Stimulated activated CD8-positive, alpha-beta memory T cell treated with anti-CD3 and anti-CD28 coated beads, Interleukin-4, amount 100 ng/mL, for 4 hours (primary cell): ENCODE results near the gene SLC39A7.

ENCODE experiments used
- DNase-seq, 2 donors: peaks; one replicate each; pipeline ENCODE4 v3.0.0-alpha.2; 2020; ENCODE audit warnings: low read depth in 2 of 2, low spot score in 1 of 2

Gene SLC39A7

DNA sequence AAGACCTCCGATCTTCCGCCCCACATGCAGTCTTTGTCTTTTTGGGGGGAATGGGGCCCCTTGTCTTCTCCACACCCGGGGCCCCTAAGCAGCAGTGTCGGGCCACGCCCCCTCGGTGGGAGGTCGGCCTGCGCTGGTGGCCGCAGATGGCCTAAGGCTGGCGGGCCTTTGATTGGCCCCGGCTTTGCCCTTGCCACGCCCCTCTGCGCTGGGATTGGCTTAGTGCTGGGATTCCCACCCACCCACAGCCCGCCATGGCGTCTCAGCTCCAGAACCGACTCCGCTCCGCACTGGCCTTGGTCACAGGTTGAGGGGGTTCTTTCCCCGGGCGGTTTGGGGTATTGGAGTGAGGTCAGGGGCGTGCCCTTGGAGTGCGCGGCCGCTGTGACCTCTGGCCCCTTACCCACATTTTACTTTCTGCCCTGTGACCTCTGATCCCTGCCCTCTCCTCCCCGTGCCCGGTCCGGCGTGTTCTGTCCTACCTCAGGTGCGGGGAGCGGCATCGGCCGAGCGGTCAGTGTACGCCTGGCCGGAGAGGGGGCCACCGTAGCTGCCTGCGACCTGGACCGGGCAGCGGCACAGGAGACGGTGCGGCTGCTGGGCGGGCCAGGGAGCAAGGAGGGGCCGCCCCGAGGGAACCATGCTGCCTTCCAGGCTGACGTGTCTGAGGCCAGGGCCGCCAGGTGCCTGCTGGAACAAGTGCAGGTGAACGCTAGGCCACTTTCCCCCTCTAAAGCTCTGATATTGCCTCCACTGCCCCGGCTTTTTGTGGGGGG is 3.9 kb downstream of the SLC39A7 start, which contains the start of gene HSD17B8:
TSS of gene HSD17B8 (plus strand) at position 241 of the 776 bp plus-strand sequence. CDS start at position 255, 14 bp downstream.
- DNase-seq = peak; percentile 80 to 86

DNA sequence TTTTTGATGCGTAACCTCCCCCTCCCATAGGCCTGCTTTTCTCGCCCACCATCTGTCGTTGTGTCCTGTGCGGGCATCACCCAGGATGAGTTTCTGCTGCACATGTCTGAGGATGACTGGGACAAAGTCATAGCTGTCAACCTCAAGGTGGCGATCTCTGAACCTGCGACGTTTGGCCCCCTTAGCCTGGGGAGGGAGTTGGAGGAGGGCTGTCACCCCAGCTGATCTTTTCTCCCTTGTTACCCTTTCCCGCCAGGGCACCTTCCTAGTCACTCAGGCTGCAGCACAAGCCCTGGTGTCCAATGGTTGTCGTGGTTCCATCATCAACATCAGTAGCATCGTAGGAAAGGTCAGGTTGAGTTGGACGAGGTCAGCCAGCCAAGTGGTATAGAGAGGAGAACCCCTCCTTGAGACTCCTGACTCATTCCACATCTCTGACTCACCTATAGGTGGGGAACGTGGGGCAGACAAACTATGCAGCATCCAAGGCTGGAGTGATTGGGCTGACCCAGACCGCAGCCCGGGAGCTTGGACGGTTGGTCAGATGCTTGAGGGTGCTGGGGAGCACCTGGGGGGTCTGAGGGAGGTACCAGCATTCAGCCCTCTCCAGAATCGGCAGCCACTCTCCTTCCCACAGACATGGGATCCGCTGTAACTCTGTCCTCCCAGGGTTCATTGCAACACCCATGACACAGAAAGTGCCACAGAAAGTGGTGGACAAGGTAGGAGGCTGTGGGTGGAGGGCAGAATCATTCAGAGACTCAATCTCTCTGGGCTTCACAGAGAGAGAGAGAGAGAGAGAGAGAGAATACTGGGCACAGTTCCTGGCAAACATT is 4.7 kb downstream of the SLC39A7 start:
- DNase-seq = no peak

DNA sequence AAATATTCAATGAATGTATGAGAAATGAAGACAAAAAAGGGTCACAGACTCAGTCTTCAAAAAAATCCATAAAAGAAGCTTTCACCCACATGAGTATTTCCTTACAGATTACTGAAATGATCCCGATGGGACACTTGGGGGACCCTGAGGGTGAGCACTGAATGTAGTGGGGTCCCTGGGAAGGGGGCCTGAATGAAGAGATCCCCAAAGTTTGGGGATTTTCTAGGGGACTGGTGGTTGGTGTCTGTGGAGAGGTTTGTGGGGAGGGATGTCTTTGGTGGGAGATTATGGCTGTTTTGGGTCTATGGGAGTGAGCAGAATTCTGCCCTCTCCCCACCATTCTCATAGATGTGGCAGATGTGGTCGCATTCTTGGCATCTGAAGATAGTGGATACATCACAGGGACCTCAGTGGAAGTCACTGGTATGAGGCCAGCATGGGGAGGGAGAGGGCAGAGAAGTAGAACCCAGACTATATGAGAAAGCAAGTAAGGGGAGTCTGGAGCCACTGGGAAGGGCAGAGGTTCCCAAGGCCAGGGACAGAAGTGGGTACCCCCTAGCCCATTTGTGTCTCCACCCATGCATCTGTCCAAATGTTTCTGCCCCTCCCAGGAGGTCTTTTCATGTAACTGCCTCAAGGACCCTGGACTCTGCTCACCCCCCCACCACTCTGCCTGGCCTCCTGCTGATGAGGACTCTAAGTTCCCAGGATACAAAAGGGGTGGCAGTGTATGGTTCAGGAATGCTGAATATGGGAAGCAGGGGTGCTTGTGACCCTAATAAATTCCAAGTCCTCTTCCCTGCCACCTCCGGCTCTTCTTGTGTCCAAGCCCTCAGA is 5.6 kb downstream of the SLC39A7 start:
- no peak for DNase-seq

DNA sequence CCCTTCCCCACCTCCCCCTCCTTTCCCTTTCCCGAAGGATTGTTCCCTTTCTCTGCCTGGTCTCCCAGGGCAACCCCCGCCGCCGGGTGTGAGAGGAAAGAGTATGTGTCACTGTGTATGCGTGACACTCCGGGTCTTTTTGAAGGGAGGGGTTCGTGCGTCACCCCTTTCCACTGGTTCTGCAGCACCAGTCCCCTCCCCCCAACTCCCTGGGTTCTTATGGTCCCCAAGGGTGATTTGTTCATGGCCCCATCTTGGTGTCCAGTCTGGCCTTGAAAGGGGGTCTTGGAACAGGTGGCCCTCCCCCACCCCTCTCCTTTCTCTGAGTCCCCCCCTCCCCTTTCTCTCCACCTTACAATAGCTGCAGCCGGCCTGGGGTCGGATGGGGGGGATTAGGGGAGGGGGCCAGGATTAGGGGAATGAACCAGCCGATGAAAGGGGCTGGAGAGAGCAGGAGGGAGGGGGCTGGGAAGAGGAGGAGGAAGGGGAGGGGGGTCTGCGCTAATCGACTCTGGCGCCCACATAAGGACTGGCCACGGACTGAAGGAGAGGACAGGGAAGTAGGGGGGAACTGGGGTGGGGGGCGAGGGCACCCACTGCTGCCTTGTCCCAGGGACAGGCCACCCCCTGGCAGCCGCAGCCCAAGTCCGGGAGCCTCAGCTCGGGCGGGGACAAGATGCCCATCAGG is 6.3 kb downstream of the SLC39A7 start:
- DNase-seq = no peak

DNA sequence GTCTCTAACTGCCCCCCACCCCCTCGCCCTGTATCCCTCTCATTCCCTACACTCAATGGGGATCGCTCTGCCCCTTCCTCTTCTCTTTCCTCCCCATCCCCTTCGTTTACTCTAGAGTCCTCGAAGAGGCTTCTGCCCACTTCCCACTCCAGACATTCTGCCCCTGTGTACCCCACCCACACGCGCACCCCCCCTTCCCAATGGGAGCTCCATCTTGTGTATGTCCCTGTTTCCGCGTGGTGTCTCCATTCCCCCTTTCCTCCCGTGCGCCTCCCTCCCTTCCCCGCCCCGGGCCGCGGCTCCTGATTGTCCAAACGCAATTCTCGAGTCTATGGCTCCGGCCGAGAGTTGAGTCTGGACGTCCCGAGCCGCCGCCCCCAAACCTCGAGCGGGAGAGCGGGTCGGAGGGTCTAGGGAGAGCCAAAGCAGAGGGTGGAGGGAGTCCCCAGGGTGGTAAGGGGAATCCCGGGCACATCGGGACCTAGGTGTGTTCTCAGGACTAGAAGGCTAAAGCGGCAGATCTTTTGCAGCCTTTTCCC is 7.0 kb downstream of the SLC39A7 start:
- DNase-seq = no peak

DNA sequence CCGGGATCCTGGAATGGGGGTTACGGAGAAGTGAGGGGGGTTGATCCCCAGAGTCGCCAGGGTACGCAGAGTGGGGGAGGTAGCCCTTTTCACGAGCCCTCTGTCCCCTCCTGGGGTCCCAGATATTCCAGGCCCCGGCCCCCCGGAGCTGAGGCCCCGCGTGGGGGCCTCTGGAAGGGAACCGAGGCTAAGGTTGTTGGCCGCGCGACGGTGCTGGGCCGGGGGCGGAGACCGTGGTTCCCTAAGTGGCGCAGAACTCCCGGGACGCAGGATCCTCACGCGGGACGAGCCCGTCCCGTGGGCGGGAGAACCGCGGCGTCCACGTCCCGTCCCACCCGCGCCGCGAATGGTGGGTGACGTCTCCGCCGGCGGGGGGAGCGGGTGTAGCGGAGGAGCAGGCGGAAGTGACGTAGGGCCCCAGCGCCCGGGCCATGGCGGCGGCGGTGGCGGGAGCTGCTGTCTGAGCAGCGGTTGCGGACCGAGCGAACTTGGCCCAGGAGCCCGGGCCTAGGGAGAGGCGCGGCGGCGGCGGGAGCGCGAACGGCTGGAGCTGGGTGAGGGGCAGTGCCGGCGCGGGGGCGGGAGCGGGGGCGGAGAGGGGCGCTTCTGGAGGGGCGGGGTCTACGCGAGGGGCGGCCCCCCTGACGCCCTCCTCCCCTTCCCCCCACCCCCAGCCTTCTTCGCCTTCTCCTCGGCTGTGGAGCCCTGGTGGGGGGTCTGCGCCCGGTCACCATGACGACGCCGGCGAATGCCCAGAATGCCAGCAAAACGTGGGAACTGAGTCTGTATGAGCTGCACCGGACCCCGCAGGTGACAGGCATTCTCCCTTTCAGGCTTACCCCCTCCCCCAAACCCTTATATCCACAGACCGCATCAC is 7.7 kb downstream of the SLC39A7 start, which contains the start of gene RING1:
TSS of gene RING1 (plus strand) at position 410 of the 877 bp plus-strand sequence. CDS start at position 733, 323 bp downstream.
- DNase-seq = peak; percentile 64 to 78

DNA sequence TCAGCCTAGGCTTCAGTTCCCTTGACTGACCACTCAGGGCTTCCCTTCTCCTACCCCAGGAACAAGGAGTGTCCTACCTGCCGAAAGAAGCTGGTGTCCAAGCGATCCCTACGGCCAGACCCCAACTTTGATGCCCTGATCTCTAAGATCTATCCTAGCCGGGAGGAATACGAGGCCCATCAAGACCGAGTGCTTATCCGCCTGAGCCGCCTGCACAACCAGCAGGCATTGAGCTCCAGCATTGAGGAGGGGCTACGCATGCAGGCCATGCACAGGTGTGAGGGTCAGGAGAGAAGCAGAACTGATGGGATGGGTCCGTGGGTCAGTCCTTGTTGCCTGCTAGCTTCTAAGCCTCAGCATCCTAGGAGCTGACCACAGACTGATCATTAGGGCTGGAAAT is 9.2 kb downstream of the SLC39A7 start:
- no peak for DNase-seq

DNA sequence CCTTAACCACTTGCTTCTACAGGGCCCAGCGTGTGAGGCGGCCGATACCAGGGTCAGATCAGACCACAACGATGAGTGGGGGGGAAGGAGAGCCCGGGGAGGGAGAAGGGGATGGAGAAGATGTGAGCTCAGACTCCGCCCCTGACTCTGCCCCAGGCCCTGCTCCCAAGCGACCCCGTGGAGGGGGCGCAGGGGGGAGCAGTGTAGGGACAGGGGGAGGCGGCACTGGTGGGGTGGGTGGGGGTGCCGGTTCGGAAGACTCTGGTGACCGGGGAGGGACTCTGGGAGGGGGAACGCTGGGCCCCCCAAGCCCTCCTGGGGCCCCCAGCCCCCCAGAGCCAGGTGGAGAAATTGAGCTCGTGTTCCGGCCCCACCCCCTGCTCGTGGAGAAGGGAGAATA is 10.5 kb downstream of the SLC39A7 start:
- no peak for DNase-seq

DNA sequence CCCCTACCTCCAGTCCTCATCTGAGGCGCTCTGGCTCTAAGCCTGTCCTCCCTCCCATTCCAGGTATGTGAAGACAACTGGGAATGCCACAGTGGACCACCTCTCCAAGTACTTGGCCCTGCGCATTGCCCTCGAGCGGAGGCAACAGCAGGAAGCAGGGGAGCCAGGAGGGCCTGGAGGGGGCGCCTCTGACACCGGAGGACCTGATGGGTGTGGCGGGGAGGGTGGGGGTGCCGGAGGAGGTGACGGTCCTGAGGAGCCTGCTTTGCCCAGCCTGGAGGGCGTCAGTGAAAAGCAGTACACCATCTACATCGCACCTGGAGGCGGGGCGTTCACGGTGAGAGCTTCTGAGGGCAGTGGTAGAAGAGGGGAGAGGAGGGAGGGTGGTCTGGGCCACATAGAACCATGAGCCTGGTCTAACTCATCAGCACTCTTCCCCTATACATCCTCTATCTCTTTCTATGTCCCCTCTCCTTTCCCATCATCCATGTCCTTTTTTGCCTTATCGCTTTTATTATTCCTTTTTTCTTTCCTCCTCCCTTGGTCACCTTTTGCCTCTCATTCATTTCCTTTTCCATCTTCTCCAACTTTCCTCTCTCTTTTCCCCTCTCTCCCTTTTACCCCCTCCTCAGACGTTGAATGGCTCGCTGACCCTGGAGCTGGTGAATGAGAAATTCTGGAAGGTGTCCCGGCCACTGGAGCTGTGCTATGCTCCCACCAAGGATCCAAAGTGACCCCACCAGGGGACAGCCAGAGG is 11.2 kb downstream of the SLC39A7 start:
- no peak for DNase-seq

DNA sequence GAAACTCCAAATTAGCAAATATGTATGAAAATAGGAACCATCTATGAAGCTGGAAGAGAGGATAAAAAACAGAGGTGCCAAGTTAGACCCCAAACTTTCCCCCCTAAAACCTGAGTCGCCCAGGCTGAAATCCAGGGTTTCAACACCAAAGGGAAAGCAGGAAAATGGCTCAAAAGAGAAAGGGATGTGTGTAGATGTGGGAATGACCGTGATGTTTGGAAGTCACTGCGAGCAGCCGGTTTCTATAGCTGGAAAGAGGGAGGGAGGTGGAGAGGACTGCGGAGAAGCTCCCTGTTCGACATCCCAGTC is 12.1 kb downstream of the SLC39A7 start:
- no peak for DNase-seq

DNA sequence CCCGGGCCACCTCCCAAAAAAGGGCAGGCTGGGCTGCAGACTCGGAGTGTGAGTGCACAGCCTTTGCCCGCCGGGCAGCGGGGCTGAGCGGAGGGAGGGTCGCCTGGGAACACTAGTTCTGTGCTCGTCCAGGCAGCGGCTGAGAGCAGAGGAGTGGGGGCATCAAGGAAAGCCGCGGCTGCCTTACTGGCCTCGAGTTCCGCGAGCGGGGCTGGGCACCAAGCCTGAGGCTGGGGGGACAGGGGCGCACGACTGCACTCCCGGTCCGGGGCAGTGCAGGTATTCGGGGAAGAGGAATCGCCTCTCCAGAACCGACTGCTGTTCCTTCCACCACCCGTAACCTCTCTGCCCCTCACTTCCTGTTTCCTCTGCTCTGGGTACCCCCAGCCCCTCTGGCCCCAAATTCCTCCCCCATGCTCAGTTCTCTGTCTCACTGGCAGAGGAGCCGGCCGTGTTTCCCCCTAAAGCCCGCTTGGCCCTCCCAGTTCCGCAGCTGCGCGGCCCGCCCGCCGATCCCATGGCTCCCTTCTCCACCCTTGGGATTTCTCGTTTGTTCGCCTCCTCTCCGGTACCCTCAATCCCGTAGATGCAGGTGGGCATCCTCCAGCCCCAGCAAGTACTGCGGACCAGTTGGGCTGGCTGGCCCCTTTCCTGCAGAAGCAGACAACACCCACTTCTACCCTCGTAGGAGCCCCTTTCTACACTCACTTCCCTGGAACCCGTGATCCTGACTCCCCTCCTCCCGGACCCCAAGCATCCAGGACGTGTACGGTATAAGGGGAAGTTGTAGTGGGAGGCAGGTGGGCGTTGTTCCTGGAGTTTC is 12.7 kb downstream of the SLC39A7 start:
- no peak for DNase-seq

DNA sequence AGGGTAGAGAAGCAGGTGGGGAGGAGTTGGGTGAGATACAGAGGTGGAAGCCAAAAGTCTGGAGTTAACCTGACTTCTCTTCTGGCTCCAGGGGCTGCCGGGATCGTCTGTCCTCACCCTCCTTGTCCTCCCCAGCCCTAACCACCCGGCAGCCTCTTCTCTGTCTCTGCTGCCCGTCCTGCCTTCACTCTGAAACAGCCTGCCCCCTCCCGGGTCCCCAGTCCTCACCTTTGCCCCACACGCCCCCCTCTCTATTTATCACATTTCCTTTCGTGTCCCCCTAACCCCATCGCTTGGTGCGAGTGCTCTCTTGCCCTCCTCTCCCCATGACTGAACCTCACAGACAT is 13.3 kb downstream of the SLC39A7 start:
- no peak for DNase-seq

DNA sequence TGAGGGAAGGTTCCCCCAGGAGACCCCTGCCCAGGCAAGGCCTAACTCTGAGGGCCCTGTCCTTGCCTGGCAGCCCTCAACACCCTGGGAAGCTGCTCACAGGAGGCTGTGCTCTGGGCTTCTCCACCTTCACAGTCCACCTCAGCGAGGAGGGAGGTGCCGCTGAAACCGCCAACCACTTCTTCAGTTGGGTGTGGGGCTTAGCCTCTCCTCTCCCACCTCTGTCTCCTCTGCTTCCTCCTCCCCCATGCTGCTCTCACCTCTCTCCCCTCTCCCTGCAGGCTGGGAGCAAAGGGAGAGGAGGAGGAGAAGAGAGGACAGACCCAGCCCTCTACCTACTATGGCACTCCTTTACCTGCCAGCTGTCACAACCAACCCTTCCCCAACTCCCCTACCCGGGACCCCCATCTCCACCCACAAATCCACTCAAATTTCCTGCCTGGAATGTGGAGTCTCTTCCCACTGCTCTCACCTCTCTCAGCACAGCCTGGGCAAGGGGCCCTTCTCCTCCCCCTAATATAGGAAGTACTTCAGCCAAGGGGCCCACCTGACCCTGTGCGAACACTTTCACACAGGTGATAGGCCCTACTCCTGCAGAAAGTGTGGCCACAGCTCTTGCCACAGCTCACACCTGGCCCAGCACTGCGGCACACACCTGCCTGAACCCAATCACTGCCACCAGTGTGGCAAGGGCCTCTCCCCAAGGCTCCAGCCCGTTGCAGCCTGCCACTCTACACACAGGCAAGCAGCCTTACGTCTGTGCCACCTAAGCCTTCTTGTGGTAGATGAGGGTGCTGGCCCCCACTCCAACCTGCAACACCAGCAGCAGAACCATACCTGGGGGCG is 14.8 kb downstream of the SLC39A7 start:
- no peak for DNase-seq

DNA sequence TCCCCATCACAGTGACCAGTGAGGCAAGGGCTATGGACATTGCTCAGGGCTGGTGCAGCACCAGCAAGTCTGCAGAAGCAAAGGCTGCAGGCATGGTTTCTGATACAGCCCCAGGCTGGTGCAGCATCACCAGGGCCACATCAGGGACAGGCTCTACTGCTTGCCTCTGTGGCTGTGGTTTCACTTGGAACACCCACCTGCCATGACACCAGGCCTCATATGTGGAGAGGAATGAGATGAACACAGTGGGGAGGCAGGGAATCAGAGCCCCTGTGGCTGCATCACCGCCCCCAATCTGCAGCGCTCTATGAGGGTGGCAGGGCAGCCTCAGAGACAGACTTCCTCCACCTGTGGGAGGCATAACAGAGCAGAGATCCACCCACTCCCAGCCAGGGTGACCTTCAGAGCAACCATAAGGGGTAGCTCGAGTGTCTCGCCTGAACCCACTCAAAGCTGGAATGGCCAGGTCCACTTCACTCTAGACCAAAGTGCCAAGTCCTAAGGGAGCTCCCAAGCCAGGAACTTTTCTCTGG is 15.5 kb downstream of the SLC39A7 start:
- DNase-seq = no peak

DNA sequence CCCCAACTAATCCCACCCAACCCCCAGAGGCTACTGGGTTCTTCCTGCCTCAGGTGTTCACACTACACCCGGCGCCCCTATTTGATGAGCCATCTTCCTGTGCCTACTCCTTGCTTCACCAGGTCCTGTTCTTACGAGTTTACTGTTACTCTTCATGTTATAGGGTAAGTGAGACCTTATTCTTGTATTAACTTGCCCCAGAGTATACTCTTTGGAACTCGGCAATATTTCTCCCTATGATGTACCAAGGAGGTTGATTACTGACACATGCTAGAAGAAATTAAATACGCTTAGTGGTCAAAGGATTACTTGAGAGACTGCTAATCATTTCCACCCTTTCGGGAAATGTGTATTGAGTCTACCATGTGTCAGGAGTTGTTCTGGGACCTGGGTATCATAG is 16.6 kb downstream of the SLC39A7 start:
- no peak for DNase-seq

DNA sequence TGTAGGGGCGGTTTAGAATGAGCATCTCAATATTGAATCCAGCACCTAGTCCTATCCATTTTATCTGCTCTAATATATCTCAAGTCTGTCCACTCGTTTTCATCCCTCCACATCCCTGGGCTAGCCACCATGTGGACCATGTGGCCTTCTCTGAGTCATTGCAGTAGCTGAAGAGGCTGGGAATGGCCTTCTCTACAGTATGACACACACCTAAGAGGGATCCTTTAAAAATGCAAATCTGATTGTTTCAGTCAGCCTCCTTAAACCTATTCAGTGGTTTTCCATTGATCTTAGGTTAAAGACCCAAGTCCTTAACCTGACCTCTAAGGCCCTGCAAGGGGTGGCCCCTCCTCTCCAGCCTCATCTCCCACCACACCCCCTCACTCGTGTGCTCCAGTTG is 17.0 kb downstream of the SLC39A7 start:
- no peak for DNase-seq
